H1 (cell line): ENCODE measurements around the gene KLK10. TPM values are rescaled to one million over a fixed set of nuclear protein-coding genes. Genes with fewer than 3 reads are reported as not detected.

Experiments
- EGR1 ChIP-seq: IDR thresholded peaks from 2 replicates; pipeline ENCODE4 v1.6.1; 2011; ENCODE audit warnings: low read depth, low read length, borderline replicate concordance
- polyA plus RNA-seq, 7 experiments: library from polyadenylated mRNA; depleted of rRNA in 3 of 7; stranded (reverse) in 5 of 7; unstranded in 2 of 7; fragments of >200 nt in 5 of 7; fragments of 200-250 nt in 2 of 7; gene quantifications; 1 replicate in 5 of 7; 2 replicates in 1 of 7; 4 replicates in 1 of 7; pipeline versions ENCODE4 v1.2.1 to v1.2.3, GENCODE V29; 2011 to 2013; ENCODE audit warnings: missing spikeins in 2 of 7, mixed read lengths in 2 of 7
- total RNA-seq: library from RNA; stranded (reverse); fragmentation: NEBNext Ultra II Directional; extraction: Animal tissue kit (Norgen Biotek cat#: 25700); gene quantifications from 2 replicates; pipeline ENCODE4 v1.2.1, GENCODE V29; 2021
- TF ChIP-seq, protein P1 (sequence below): fragments of 300-600 bp; sonication (generic); IDR thresholded peaks from 2 replicates; pipeline ENCODE4 v1.7.1; 2012; ENCODE audit warnings: low read length, moderate library complexity, mild to moderate bottlenecking, inconsistent platforms; ENCODE audit not compliant: insufficient replicate concordance

The KLK10 gene
- total and polyA plus RNA-seq, 2 of the 8 experiments (the other 6 are each of a cell fraction or from before 2014, with no cell fraction given): 4.8 to 9.7 TPM

DNA sequence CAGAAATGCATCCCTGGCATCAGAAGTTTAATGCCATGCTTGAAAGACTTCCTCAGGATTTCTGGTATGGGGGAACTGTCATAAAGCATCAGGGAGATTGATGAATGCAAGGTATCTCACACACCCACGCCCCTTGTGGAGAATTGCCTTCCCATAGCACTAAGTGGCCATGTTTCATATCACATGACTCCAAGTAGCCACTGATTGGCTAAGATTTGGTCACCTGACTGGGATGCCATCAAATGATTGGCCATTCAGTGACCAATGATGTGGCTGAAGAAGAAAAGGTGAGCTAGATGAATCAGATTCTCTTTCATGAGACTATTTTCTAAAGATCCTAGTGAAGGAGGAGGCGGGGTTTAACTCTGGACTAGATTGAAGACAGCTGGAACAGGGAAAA lies 25.4 kb downstream of the KLK10 start (continued):
- TF ChIP-seq, protein P1, sequence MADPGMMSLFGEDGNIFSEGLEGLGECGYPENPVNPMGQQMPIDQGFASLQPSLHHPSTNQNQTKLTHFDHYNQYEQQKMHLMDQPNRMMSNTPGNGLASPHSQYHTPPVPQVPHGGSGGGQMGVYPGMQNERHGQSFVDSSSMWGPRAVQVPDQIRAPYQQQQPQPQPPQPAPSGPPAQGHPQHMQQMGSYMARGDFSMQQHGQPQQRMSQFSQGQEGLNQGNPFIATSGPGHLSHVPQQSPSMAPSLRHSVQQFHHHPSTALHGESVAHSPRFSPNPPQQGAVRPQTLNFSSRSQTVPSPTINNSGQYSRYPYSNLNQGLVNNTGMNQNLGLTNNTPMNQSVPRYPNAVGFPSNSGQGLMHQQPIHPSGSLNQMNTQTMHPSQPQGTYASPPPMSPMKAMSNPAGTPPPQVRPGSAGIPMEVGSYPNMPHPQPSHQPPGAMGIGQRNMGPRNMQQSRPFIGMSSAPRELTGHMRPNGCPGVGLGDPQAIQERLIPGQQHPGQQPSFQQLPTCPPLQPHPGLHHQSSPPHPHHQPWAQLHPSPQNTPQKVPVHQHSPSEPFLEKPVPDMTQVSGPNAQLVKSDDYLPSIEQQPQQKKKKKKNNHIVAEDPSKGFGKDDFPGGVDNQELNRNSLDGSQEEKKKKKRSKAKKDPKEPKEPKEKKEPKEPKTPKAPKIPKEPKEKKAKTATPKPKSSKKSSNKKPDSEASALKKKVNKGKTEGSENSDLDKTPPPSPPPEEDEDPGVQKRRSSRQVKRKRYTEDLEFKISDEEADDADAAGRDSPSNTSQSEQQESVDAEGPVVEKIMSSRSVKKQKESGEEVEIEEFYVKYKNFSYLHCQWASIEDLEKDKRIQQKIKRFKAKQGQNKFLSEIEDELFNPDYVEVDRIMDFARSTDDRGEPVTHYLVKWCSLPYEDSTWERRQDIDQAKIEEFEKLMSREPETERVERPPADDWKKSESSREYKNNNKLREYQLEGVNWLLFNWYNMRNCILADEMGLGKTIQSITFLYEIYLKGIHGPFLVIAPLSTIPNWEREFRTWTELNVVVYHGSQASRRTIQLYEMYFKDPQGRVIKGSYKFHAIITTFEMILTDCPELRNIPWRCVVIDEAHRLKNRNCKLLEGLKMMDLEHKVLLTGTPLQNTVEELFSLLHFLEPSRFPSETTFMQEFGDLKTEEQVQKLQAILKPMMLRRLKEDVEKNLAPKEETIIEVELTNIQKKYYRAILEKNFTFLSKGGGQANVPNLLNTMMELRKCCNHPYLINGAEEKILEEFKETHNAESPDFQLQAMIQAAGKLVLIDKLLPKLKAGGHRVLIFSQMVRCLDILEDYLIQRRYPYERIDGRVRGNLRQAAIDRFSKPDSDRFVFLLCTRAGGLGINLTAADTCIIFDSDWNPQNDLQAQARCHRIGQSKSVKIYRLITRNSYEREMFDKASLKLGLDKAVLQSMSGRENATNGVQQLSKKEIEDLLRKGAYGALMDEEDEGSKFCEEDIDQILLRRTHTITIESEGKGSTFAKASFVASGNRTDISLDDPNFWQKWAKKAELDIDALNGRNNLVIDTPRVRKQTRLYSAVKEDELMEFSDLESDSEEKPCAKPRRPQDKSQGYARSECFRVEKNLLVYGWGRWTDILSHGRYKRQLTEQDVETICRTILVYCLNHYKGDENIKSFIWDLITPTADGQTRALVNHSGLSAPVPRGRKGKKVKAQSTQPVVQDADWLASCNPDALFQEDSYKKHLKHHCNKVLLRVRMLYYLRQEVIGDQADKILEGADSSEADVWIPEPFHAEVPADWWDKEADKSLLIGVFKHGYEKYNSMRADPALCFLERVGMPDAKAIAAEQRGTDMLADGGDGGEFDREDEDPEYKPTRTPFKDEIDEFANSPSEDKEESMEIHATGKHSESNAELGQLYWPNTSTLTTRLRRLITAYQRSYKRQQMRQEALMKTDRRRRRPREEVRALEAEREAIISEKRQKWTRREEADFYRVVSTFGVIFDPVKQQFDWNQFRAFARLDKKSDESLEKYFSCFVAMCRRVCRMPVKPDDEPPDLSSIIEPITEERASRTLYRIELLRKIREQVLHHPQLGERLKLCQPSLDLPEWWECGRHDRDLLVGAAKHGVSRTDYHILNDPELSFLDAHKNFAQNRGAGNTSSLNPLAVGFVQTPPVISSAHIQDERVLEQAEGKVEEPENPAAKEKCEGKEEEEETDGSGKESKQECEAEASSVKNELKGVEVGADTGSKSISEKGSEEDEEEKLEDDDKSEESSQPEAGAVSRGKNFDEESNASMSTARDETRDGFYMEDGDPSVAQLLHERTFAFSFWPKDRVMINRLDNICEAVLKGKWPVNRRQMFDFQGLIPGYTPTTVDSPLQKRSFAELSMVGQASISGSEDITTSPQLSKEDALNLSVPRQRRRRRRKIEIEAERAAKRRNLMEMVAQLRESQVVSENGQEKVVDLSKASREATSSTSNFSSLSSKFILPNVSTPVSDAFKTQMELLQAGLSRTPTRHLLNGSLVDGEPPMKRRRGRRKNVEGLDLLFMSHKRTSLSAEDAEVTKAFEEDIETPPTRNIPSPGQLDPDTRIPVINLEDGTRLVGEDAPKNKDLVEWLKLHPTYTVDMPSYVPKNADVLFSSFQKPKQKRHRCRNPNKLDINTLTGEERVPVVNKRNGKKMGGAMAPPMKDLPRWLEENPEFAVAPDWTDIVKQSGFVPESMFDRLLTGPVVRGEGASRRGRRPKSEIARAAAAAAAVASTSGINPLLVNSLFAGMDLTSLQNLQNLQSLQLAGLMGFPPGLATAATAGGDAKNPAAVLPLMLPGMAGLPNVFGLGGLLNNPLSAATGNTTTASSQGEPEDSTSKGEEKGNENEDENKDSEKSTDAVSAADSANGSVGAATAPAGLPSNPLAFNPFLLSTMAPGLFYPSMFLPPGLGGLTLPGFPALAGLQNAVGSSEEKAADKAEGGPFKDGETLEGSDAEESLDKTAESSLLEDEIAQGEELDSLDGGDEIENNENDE: no peak
- TF ChIP-seq EGR1: no peak
